GM12878 (cell line): ENCODE measurements around the gene COTL1.

ENCODE experiments used
- CTCF ChIP-seq, 3 experiments: IDR thresholded peaks in 2 of 3; conservative IDR thresholded peaks in 1 of 3; 2 replicates each; pipeline ENCODE4 v1.5.1; 2011; ENCODE audit warnings: low read depth in 3 of 3, low read length in 3 of 3, mild to moderate bottlenecking in 3 of 3, control low read depth in 2 of 3, moderate library complexity in 2 of 3, inconsistent platforms in 1 of 3, mixed read lengths in 1 of 3; ENCODE audit not compliant: control insufficient read depth in 2 of 3, insufficient read depth in 1 of 3; ENCODE audit errors: extremely low read depth in 1 of 3
- EP300 ChIP-seq, 2 experiments: fragments of 150-350 bp in 1 of 2; IDR thresholded peaks; 2 replicates each; pipeline ENCODE4 v1.6.1; 2011 to 2012; ENCODE audit warnings: low read depth in 2 of 2, low read length in 2 of 2, borderline replicate concordance in 1 of 2, improper control_type of control experiment in 1 of 2, inconsistent platforms in 1 of 2; ENCODE audit not compliant: control insufficient read depth in 1 of 2
- HDAC6 ChIP-seq: fragments of 200-600 bp; sonication (generic); IDR thresholded peaks from one replicate; pipeline ENCODE4 v1.8.0; 2017; ENCODE audit warnings: antibody characterized with exemption; ENCODE audit not compliant: unreplicated experiment
- MYC ChIP-seq: IDR thresholded peaks from 2 replicates; pipeline ENCODE4 v1.6.1; 2011; ENCODE audit warnings: mild to moderate bottlenecking, low read length, moderate library complexity, inconsistent platforms; ENCODE audit not compliant: insufficient read depth, insufficient replicate concordance, insufficient read length, severe bottlenecking
- SP1 ChIP-seq: IDR thresholded peaks from one replicate; pipeline ENCODE4 v1.6.1; 2011; ENCODE audit warnings: low read depth, low read length
- TCF7 ChIP-seq: IDR thresholded peaks from 2 replicates; pipeline ENCODE4 v1.6.1; 2014; ENCODE audit warnings: antibody characterized with exemption, borderline replicate concordance

- no peak for TF ChIP-seq CTCF (IDR thresholded peaks at IDR 0.05 in 2 of 3, conservative IDR thresholded peaks at IDR 0.05 in 1 of 3; ENCODE audit: control insufficient read depth in 2 of 3, extremely low read depth in 1 of 3, insufficient read depth in 1 of 3, low read depth in 3 of 3, low read length in 3 of 3)
- TF ChIP-seq SP1: no peak
- no peak for TF ChIP-seq MYC
- TF ChIP-seq HDAC6: no peak
- no peak for TF ChIP-seq TCF7
- no peak for TF ChIP-seq EP300 (IDR thresholded peaks at IDR 0.05; ENCODE audit: borderline replicate concordance in 1 of 2, control insufficient read depth in 1 of 2, low read depth in 2 of 2, low read length in 2 of 2)
Observed at GRCh38 chr16:84608282-84608681, 9.6 kb downstream of the COTL1 start.
